Ascending aorta (tissue), 2 donors: ENCODE data around the gene DENND2C. TPM values are rescaled to one million over a fixed set of nuclear protein-coding genes. Genes with fewer than 3 reads are reported as not detected.

Experiments
- DNase-seq, 2 donors: peaks; one replicate each; pipeline ENCODE4 v3.0.0-alpha.2; 2019; ENCODE audit warnings: low spot score in 2 of 2
- H3K27ac ChIP-seq, 2 donors: fragments of 200-600 bp; sonication (generic); one replicate each; pipeline ENCODE4 v1.5.1; 2016 to 2017; ENCODE audit warnings: mild to moderate bottlenecking in 1 of 2
- H3K27me3 ChIP-seq: fragments of 200-600 bp; sonication (generic); one replicate; pipeline ENCODE4 v1.5.1; 2017
- H3K36me3 ChIP-seq, 2 donors: fragments of 200-600 bp; sonication (generic); one replicate each; pipeline ENCODE4 v1.5.1; 2016
- H3K4me1 ChIP-seq, 2 donors: fragments of 200-600 bp; sonication (generic); one replicate each; pipeline ENCODE4 v1.5.1; 2016 to 2017; ENCODE audit warnings: mild to moderate bottlenecking in 1 of 2
- H3K4me3 ChIP-seq, 2 donors: fragments of 200-600 bp; sonication (generic); one replicate each; pipeline ENCODE4 v1.5.1; 2016 to 2017; ENCODE audit warnings: mild to moderate bottlenecking in 1 of 2
- H3K9me3 ChIP-seq, 2 donors: fragments of 200-600 bp; sonication (generic); one replicate each; pipeline ENCODE4 v1.5.1; 2016
- CTCF ChIP-seq, 3 experiments: fragments of 200-600 bp in 2 of 3; fragments of 450-650 bp in 1 of 3; sonication (generic) in 2 of 3; IDR thresholded peaks; one replicate each; pipeline ENCODE4 v1.5.1; 2016 to 2019; ENCODE audit warnings: antibody characterized with exemption in 3 of 3, mild to moderate bottlenecking in 1 of 3, moderate library complexity in 1 of 3
- intact Hi-C: fragments of 100-400 bp; cut with DNase I; formaldehyde crosslinking; loops from one replicate; pipeline ENCODE4 v1.15.1; 2023
- total RNA-seq: library from RNA; depleted of rRNA; stranded (reverse); fragments of >200 nt; gene quantifications from one replicate; pipeline ENCODE4 v1.1.0, GENCODE V29; 2016

Gene DENND2C
- total RNA-seq, 1 donor from 2014 or later, result 5.4 TPM

DNA sequence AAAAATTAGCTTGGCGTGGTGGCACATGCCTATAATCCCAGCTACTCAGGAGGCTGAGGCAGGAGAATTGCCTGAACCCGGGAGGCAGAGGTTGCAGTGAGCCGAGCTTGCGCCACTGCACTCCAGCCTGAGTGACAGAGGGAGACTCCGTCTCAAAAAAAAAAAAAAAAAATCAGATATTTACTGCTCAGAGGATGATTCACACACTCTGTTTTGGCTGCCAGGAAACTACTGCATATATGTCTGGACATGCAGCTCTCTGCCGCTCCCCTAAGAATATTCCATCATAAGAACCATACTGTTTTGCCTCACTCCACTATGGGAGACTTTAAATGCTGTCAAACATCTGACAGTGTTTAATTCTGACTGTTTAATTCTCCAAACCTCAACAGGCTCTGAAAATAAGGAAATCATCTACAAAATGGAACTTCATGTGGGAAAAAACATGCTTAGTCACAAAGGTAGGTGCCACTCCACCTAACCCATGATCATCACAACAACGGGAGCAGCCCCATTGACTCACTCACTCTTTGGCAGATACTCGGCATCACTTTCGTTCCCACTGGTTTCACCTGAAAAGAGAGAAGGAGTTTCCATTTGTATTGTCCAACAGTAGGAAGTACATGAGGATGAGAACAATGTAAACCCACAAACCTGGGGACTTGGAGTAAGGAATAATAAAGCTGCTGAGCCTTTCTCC lies 59.2 kb downstream of the DENND2C start:
- Histone ChIP-seq H3K4me1 (no peaks in the 10 kb centered on the region), H3K4me3 (no peak overlapping the region), H3K9me3 (no peaks in the 10 kb centered on the region), H3K27me3 (no peaks in the 10 kb centered on the region), H3K27ac (no peak overlapping the region), H3K36me3 (peaks cover 0 to 17% of the 10 kb centered on the region in 2 donors)
- intact Hi-C loops, result no loop called here
- no peak for TF ChIP-seq CTCF (IDR thresholded peaks at IDR 0.05)
- DNase-seq, result no peak

GRCh38 chr1:114609826-114610225 lies 60.0 kb downstream of the DENND2C start:
- Histone ChIP-seq H3K36me3 (peaks cover 0 to 17% of the 10 kb centered on the region in 2 donors), H3K27ac (no peak overlapping the region), H3K9me3 (no peaks in the 10 kb centered on the region), H3K4me3 (no peak overlapping the region), H3K27me3 (no peaks in the 10 kb centered on the region), H3K4me1 (no peaks in the 10 kb centered on the region)
- no peak for TF ChIP-seq CTCF (IDR thresholded peaks at IDR 0.05)
- intact Hi-C loops, result no loop called here
- no peak for DNase-seq

DNA sequence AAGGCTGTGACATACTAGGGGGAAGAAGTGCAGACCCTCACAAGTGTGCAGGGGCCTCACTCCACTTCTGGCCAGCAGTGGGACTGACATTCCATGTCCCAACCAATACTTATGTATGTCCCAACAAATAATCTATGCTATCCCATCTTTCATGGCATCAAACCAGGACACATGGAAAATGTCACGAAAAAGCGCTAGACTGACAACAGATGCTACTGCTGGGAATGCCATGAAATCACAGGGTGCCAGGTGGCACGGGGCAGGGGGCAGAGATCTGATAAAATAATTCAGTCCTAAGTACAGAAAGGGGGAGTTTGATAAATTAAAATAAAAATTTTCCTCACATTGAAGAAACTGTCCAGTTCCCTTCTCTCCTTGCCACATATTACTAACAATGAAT lies 60.8 kb downstream of the DENND2C start:
- no peaks in the 10 kb centered on the region for H3K9me3 ChIP-seq
- no peak overlapping the region for H3K4me3 ChIP-seq
- H3K4me1 ChIP-seq, result no peaks in the 10 kb centered on the region
- no peak overlapping the region for H3K27ac ChIP-seq
- no peaks in the 10 kb centered on the region for H3K27me3 ChIP-seq
- TF ChIP-seq CTCF (IDR thresholded peaks at IDR 0.05), result no peak
- H3K36me3 ChIP-seq, result peaks cover 0 to 24% of the 10 kb centered on the region in 2 donors
- no peak for DNase-seq
- intact Hi-C loops, result no loop called here

DNA sequence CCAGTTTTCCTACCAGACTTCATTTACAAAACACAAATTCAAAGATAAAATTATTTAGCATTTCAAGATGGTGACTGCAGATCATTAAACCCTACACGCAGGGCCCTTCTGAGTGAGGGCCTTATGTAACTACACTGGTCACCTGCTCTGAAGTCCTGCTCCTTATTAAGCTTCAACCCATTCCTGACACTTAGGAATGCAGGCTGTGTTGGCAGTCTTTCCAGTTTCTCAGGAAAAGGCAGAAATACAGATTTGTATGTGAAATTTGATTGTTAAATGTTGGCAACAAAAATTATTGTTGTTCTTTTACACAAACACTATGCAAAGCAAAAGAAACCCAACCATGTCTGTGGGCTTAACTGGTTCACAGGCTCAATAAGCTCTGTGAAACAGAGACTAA lies 62.6 kb downstream of the DENND2C start:
- no peak overlapping the region for H3K4me3 ChIP-seq
- DNase-seq, result no peak
- peaks cover 0 to 33% of the 10 kb centered on the region in 2 donors for H3K36me3 ChIP-seq
- H3K4me1 ChIP-seq, result no peaks in the 10 kb centered on the region
- no peaks in the 10 kb centered on the region for H3K27me3 ChIP-seq
- no peak for TF ChIP-seq CTCF (IDR thresholded peaks at IDR 0.05)
- intact Hi-C loops, result no loop called here
- no peaks in the 10 kb centered on the region for H3K9me3 ChIP-seq
- H3K27ac ChIP-seq, result no peak overlapping the region

- H3K4me1 ChIP-seq, result no peaks in the 10 kb centered on the region
- no peak overlapping the region for H3K27ac ChIP-seq
- H3K36me3 ChIP-seq, result peaks cover 16 to 52% of the 10 kb centered on the region in 2 donors
- no peak for DNase-seq
- H3K9me3 ChIP-seq, result no peaks in the 10 kb centered on the region
- intact Hi-C loops, result no loop called here
- TF ChIP-seq CTCF (IDR thresholded peaks at IDR 0.05), result no peak
- H3K4me3 ChIP-seq, result no peak overlapping the region
- no peaks in the 10 kb centered on the region for H3K27me3 ChIP-seq
These were observed 71.9 kb downstream of the DENND2C start for GRCh38 chr1:114597949-114598348.

- H3K9me3 ChIP-seq, result no peaks in the 10 kb centered on the region
These were observed 74.2 kb downstream of the DENND2C start for GRCh38 chr1:114595602-114596001.

More at GRCh38 chr1:114595602-114596001, 74.2 kb downstream of the DENND2C start:
- H3K27ac ChIP-seq, result no peak overlapping the region
- H3K36me3 ChIP-seq, result peaks cover 16 to 55% of the 10 kb centered on the region in 2 donors
- TF ChIP-seq CTCF (IDR thresholded peaks at IDR 0.05), result no peak
- intact Hi-C loops, result no loop called here
- no peaks in the 10 kb centered on the region for H3K27me3 ChIP-seq
- no peak overlapping the region for H3K4me3 ChIP-seq
- no peaks in the 10 kb centered on the region for H3K4me1 ChIP-seq
- no peak for DNase-seq
